A673 (cell line): Measurements from ENCODE around the gene CNPY4.

Experiments used
- EZH2 ChIP-seq: fragments of 200-600 bp; sonication (generic); IDR thresholded peaks from 2 replicates; pipeline ENCODE4 v1.6.1; 2017; ENCODE audit warnings: borderline replicate concordance, low read depth, mild to moderate bottlenecking, mixed read lengths, antibody characterized with exemption, low read length; ENCODE audit not compliant: poor library complexity, severe bottlenecking
- TF ChIP-seq, protein P1 (sequence below): fragments of 300-800, 200-600 bp; sonication (generic); conservative IDR thresholded peaks from 2 replicates; pipeline ENCODE4 v1.5.1; 2017; ENCODE audit warnings: low read depth, mild to moderate bottlenecking, antibody characterized with exemption, low read length, moderate library complexity, mixed read lengths

DNA sequence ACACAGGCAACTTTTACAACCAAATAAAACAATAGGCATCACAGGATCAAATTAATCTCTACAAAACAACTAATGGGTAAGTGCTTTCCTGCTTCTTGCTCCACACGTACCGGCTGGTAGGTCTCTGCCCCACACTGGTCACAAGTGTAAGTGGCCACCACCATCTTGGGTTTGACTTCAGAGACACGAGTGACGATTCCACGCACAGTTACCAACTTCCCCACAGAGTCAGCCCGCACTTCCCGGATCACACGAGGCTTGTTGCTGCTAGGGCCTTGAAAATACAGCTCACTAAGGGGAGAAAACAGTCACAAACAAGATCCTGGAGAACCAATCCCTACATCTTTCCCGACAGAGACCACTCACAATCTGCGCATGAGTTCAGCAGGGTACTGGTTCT is 20.5 kb upstream of the CNPY4 start:
- TF ChIP-seq, protein P1, sequence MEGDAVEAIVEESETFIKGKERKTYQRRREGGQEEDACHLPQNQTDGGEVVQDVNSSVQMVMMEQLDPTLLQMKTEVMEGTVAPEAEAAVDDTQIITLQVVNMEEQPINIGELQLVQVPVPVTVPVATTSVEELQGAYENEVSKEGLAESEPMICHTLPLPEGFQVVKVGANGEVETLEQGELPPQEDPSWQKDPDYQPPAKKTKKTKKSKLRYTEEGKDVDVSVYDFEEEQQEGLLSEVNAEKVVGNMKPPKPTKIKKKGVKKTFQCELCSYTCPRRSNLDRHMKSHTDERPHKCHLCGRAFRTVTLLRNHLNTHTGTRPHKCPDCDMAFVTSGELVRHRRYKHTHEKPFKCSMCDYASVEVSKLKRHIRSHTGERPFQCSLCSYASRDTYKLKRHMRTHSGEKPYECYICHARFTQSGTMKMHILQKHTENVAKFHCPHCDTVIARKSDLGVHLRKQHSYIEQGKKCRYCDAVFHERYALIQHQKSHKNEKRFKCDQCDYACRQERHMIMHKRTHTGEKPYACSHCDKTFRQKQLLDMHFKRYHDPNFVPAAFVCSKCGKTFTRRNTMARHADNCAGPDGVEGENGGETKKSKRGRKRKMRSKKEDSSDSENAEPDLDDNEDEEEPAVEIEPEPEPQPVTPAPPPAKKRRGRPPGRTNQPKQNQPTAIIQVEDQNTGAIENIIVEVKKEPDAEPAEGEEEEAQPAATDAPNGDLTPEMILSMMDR, result no peak
- no peak for TF ChIP-seq EZH2
